SK-N-MC (cell line): ENCODE measurements around the gene MGAT5B.

Experiments used
- EZH2 ChIP-seq: fragments of 200-600 bp; sonication (generic); IDR thresholded peaks from one replicate; pipeline ENCODE4 v1.6.1; 2017; ENCODE audit warnings: antibody characterized with exemption
- FOXP2 ChIP-seq: optimal IDR thresholded peaks from 2 replicates; pipeline ENCODE3; 2011; ENCODE audit warnings: mild to moderate bottlenecking, moderate library complexity; ENCODE audit not compliant: insufficient read depth; ENCODE audit errors: extremely low read length, control extremely low read depth
- POLR2AphosphoS5 ChIP-seq: IDR thresholded peaks from 2 replicates; pipeline ENCODE4 v1.6.1; 2012; ENCODE audit warnings: mild to moderate bottlenecking, low read depth, low read length, borderline replicate concordance

DNA sequence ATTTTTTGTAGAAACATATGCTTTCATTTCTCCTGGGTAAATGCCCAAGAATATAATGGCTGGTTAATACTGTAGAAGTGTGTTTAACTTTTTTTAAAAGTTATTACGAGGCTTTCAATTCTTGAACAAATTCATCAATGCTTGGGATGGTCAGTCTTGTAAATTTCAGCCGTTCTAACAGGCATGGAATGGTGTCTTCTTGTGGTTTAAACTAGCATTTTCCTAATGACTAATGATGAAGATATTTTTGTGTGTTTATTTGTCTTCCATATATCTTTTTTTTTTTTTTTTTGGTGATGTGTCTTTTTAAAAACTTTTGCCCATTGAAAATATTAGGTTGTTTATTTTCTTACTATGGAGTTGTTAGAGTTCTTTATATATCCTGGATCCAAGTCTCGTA is 67.1 kb downstream of the MGAT5B start:
- TF ChIP-seq POLR2AphosphoS5 (no peak), EZH2 (no peak), FOXP2 (no peak)
